HG02610 (cell line): ENCODE data around the gene ATM.
"Not testable (repeated sequence)": the region's sequence is repeated elsewhere in the genome, so short reads cannot be mapped to it uniquely, and the experiment has no call there.

Experiments
- ATAC-seq: cut with Tn5 transposase; IDR thresholded peaks from one replicate; pipeline ENCODE4 v1.9.1; 2021; ENCODE audit warnings: mild to moderate bottlenecking, moderate library complexity; ENCODE audit not compliant: unreplicated experiment

The ATM gene

DNA sequence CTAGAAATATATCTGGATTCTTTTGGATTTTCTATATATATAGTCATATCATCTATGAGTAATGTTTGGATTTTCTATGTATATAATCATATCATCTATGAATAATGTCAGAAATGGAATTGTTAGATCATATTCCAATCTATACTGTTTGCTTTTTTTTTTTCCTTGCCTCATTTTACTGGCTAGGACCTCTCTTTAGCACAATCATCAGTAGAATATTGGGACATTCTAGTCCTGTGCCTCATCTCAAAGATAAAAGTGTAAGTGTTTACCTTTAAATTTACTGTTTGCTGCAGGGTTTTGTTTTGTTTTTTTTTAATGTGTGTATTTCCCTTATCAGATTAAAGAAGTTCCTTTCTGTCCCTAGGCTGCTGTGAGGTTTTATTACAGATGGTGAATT is 147.4 kb downstream of the ATM start:
- no peak for ATAC-seq

DNA sequence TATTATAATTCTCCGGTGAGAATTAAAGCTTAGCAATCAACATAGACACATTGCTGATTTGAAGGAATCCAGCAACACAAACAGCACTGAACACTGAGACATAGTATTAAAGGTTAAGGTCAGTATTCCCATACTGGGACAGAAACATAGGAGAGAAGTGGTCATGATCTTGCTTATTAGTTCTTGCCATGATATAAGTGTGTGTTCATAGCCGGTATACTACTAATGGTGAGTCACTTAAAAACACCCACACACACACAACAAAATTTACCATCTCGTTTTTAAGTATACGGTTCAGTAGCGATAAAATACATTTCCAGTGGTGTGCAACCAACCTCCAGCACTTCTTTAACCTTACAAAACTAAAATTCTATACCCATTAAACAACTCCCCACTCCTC is 148.1 kb downstream of the ATM start:
- ATAC-seq: no peak

DNA sequence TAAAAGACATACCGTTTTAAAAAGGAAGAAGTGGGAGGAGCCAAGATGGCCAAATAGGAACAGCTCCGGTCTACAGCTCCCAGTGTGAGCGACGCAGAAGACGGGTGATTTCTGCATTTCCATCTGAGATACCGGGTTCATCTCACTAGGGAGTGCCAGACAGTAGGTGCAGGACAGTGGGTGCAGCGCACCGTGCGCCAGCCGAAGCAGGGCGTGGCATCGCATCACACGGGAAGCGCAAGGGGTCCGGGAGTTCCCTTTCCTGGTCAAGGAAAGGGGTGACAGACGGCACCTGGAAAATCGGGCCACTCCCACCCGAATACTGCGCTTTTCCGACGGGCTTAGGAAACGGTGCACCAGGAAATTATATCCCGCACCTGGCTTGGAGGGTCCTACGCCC is 150.6 kb downstream of the ATM start:
- ATAC-seq: not testable (repeated sequence)

DNA sequence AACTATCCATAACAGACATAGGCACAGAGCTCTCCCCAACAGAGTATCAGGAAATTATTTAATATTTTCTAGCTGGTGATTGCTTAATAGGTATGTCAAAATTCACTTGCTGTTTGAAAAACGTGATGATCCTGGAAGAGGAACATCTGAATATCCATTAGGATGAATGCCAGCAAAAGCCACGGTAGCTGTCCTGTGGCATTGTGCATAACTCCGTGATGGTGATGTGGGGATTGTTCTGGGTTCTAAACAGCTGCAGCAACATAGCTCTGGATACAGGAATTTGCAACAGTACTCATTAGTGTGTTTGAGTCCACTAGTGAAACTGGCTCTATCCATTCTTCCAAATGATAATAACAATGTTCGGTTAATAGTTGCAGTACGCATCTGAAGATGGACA is 165.7 kb downstream of the ATM start:
- no peak for ATAC-seq

DNA sequence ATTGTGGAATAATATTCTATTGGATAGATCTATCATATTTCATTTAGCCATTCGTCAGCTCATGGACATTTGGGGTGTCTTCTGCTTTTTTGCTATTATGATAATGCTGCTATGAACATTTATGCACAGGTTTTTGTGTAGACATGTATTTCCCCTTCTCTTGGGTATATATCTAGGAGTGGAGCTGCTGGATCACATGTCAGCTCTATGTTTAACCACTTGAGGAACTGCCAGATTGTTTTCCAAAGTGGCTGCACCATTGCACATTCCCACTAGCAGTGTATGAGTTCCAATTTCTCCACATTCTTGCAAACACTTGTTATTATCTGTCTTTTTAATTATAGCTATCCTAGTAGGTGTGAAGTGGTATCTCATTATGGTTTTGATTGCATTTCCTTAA is 169.5 kb downstream of the ATM start:
- no peak for ATAC-seq

DNA sequence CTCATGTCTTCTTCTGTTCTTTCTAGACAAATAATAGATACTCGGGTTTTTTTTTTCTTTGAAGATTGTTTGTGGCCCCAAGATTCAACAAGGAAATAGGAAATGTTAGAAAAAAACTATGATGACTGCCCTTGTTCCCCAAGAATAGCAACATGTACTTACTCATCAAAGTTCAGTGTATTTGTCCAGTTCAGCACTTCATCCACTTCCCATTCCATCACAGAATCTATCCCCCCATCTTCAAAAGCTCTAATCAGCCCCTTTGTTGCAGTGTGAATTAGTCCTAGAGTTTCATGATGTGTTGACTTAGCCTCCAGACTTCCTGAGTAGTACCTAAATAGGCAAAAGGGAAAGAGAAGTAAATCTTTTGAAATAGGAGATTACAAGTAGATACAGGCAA is 170.2 kb downstream of the ATM start:
- ATAC-seq: no peak

DNA sequence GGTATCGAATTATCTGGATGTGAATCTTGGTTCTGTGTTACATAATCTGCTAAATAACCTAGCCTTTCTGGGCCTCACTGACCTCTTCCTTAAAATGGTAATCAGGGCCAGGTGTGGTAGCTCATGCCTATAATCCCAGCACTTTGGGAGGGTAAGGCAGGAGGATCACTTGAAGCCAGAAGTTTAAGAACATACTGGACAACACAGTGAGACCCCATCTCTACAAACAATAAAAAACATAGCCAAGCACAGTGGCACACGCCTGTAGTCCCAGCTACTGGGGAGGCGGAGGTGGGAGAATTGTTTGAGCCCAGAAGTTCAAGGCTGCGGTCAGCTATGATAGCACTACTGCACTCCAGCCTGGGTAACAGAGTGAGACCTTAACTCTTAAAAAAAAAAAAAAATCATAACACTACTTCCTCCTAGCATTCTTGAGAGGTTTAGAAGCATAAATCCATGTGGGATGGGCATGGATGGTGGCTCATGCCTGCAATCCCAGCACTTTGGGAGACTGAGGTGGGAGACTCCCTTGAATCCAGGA is 171.9 kb downstream of the ATM start:
- ATAC-seq: no peak

DNA sequence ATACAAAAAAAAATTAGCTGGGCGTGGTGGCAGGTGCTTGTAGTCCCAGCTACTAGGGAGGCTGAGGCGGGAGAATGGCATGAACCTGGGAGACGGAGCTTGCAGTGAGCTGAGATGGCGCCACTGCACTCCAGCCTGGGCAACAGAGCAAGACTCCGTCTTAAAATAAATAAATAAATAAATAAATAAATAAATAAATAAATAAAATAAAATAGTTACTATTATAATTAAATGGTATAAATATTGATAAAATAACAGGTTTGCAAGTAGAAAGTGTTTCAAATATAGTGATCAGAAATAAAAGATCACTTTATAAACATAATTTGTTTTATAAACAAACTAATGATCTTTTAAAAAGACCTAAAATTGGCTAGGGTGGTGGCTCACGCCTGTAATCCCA is 173.8 kb downstream of the ATM start:
- ATAC-seq: not testable (repeated sequence)

DNA sequence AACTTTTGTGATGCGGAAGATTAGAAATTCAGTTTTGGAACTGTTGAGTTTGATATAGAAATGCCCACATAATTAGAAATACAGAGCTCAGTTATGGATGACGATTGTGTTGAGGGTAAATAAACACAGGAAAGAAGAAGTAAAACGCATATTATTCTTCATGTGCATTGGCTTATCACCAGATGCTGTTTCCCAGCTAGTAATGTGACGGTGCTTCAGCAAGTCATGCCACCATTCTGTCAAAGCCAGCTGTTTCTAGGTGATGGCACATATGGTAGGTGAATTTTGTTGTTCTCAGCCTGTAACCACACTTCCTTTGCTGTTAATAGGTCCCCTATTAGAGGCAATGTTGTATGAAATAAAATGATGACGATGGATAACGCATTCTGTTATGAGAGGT is 175.6 kb downstream of the ATM start:
- no peak for ATAC-seq

DNA sequence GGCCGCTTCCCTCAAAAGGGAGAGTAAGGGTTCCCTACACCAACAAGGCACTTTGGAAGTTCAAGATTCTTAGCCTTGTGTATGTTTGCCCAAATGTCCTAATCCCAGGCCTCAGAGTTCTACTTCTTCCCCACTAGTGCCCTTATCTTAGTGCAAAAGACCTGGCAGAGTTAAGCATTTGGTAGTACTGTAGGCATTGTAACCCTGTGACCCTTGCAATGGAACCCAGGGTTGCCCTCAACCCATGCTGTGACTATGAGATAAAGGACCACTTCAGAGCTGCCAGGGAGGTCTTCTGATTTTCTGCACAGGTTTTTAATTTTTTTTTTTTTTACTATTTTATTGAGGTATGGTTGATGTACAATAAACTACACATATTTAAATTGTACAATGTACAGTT is 179.4 kb downstream of the ATM start:
- no peak for ATAC-seq

DNA sequence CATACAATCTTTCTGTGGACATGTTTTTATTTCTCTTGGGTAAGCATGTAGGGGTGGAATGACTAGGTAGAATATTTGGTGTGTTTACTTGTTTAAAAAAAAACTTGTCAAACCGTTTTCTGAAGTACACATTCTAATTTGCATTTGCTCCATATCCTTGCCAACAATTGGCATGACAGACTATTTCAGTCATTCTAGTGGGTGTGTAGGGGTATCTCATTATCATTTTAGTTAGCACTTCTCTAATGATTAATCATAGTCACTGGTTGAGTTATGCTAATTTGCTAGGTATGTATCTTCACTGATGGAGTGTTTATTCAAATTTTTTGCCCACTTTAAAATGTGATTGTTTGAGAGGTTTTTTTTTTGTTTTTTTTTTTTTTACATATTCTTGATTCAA is 180.2 kb downstream of the ATM start:
- ATAC-seq: no peak

DNA sequence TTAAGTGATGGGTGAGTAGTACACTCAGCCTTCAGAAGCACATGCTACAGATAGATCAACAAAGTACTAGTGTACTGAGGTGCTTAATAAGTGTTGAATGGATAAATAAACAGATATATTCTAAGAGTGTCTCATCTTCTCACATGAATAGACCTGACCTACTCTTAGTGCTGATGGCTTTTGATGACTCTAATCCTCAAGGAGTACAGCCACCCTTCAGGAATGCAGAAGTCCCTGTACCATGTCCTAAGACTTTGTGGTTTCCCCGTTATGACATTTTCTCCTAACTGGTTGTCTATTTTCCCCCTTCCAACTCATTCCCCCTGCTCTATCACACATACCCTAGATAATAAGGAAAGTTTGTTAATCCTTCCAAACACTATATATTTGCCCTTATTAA is 182.8 kb downstream of the ATM start:
- ATAC-seq: no peak

DNA sequence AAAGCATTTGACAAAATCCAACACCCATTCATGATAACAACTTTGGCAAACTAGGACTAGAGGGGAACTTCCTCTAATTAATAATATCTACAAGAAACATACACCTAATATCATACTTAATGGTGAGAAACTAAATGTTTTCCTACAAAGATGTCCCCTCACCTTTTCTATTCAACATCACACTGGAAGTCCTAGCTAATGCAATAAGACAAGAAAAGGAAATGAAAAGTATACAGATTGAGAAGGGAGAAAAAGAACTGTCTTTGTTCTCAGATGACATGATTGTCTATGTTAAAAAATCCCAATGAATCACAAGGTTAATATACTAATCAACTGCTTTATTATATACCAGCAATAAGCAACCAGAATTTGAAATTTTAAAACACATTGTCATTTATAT is 192.1 kb downstream of the ATM start:
- no peak for ATAC-seq

DNA sequence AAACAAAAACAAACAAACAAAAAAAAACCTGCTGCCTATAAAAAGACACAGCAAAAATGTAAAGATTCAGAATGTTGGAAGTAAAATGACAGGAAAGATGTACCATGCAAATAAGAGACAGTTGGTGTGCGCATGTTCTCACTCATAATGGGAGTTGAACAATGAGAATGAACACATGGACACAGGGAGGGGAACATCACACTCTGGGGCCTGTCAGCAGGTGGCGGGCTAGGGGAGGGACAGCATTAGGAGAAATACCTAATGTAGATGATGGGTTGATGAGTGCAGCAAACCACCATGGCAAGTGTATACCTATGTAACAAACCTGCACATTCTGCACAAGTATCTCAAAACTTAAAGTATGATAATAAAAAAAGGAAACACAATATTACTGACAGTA is 194.7 kb downstream of the ATM start:
- not testable (repeated sequence) for ATAC-seq
